Measurements from ENCODE around the gene TMEM106C. TPM values are rescaled to one million over a fixed set of nuclear protein-coding genes. Genes with fewer than 3 reads are reported as not detected.

Gene TMEM106C
- total RNA-seq, 4 donors from 2014 or later = 26.9 to 69.7 (median 49.5) TPM

- H3K4me3 ChIP-seq = no peak overlapping the region
- WGBS, 2 donors = 87 to 90% methylated on average over 11 of the region's 11 CpGs
- DNase-seq (ENCODE audit: low spot score in 2 of 2) = no peak
- H3K27me3 ChIP-seq = no peaks in the 10 kb centered on the region
- no peaks in the 10 kb centered on the region for H3K36me3 ChIP-seq
- TF ChIP-seq EP300 (IDR thresholded peaks at IDR 0.05) (no peak), POLR2A (IDR thresholded peaks at IDR 0.05) (no peak), CTCF (IDR thresholded peaks at IDR 0.05) (no peak)
- no peaks in the 10 kb centered on the region for H3K9me3 ChIP-seq
- no peak overlapping the region for H3K27ac ChIP-seq
- H3K4me1 ChIP-seq = no peaks in the 10 kb centered on the region
Measured at GRCh38 chr12:47982770-47983169, 19.4 kb downstream of the TMEM106C start.

- Histone ChIP-seq H3K4me1 (no peaks in the 10 kb centered on the region), H3K4me3 (no peak overlapping the region), H3K36me3 (no peaks in the 10 kb centered on the region), H3K9me3 (no peaks in the 10 kb centered on the region), H3K27ac (no peak overlapping the region), H3K27me3 (no peaks in the 10 kb centered on the region)
- TF ChIP-seq POLR2A (IDR thresholded peaks at IDR 0.05) (no peak), CTCF (IDR thresholded peaks at IDR 0.05) (no peak), EP300 (IDR thresholded peaks at IDR 0.05) (no peak)
- WGBS, 2 donors = 85 to 93% methylated on average over 5 of the region's 5 CpGs
- DNase-seq (ENCODE audit: low spot score in 2 of 2) = no peak
Measured at GRCh38 chr12:47983541-47984115, 20.2 kb downstream of the TMEM106C start.

- H3K36me3 ChIP-seq = no peaks in the 10 kb centered on the region
Measured at GRCh38 chr12:47984331-47984801, 21.0 kb downstream of the TMEM106C start.

GRCh38 chr12:47985596-47986290, 22.3 kb downstream of the TMEM106C start:
- Histone ChIP-seq H3K9me3 (no peaks in the 10 kb centered on the region), H3K36me3 (no peaks in the 10 kb centered on the region), H3K4me1 (no peaks in the 10 kb centered on the region), H3K4me3 (no peak overlapping the region), H3K27ac (no peak overlapping the region), H3K27me3 (no peaks in the 10 kb centered on the region)
- 86 to 89% methylated on average over 14 to 16 of the region's 16 CpGs for WGBS, 2 donors
- DNase-seq (ENCODE audit: low spot score in 2 of 2) = no peak
- TF ChIP-seq CTCF (IDR thresholded peaks at IDR 0.05) (no peak), EP300 (IDR thresholded peaks at IDR 0.05) (no peak), POLR2A (IDR thresholded peaks at IDR 0.05) (no peak)

More at GRCh38 chr12:47984331-47984801, 21.0 kb downstream of the TMEM106C start:
- WGBS, 2 donors = 93 to 94% methylated on average over 8 of the region's 8 CpGs
- Histone ChIP-seq H3K4me1 (no peaks in the 10 kb centered on the region), H3K9me3 (no peaks in the 10 kb centered on the region), H3K4me3 (no peak overlapping the region), H3K27ac (no peak overlapping the region), H3K27me3 (no peaks in the 10 kb centered on the region)
- DNase-seq (ENCODE audit: low spot score in 2 of 2) = no peak
- no peak for TF ChIP-seq EP300 (IDR thresholded peaks at IDR 0.05)
- TF ChIP-seq CTCF (IDR thresholded peaks at IDR 0.05) = no peak
- TF ChIP-seq POLR2A (IDR thresholded peaks at IDR 0.05) = no peak

GRCh38 chr12:47986291-47986660, 22.9 kb downstream of the TMEM106C start:
- no peak for DNase-seq (ENCODE audit: low spot score in 2 of 2)
- TF ChIP-seq CTCF (IDR thresholded peaks at IDR 0.05) (no peak), EP300 (IDR thresholded peaks at IDR 0.05) (no peak), POLR2A (IDR thresholded peaks at IDR 0.05) (no peak)

More at GRCh38 chr12:47986291-47986660, 22.9 kb downstream of the TMEM106C start:
- Histone ChIP-seq H3K36me3 (no peaks in the 10 kb centered on the region), H3K4me1 (no peaks in the 10 kb centered on the region), H3K4me3 (no peak overlapping the region), H3K9me3 (no peaks in the 10 kb centered on the region), H3K27me3 (no peaks in the 10 kb centered on the region), H3K27ac (no peak overlapping the region)
- 80 to 89% methylated on average over 8 of the region's 8 CpGs for WGBS, 2 donors

All from tibial nerve (tissue), 4 donors.